ENCODE measurements around the gene IDH2. TPM values are rescaled to one million over a fixed set of nuclear protein-coding genes. Genes with fewer than 3 reads are reported as not detected.
A peak's percentile ranks its signal among the peaks of the same experiment; 100 is the strongest.
"Not testable (repeated sequence)": the region's sequence is repeated elsewhere in the genome, so short reads cannot be mapped to it uniquely, and the experiment has no call there.

IDH2 gene
- total RNA-seq, 4 donors from 2014 or later = 19.1 to 101 (median 85.1) TPM

DNA sequence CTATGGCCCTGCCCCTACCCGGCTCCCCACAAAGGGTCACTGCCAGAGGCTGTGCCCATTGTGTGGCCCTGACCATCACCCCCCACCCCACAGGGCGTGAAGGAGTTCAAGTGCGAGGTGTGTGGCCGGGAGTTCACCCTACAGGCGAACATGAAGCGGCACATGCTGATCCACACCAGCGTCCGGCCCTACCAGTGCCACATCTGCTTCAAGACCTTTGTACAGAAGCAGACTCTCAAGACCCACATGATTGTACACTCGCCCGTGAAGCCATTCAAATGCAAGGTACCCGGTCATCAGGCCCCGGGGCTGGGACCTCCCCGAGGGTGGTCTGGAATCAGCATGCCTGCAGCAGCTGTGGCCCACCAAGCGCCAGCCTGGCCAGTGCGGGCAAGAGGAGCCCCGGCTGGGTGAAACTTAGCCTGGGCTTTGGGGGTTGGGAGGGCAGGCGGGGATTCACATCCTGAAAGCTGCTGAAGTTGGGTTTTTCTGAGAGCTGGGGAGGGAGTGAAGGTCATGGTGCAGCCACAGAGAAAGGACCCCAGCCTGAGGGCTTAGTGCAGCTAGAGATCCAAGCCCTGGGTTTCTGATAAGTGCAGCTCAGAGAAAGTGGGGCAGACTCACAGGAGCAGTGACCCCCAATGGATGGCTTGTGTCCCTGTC lies 29.2 kb downstream of the IDH2 start:
- H3K4me1 ChIP-seq = peaks cover 0 to 12% (median 0%) of the 10 kb centered on the region in 4 donors
- H3K9me3 ChIP-seq = no peaks in the 10 kb centered on the region
- peaks cover 0 to 7% (median 0%) of the 10 kb centered on the region in 4 donors for H3K36me3 ChIP-seq
- H3K27me3 ChIP-seq = no peaks in the 10 kb centered on the region
- no peak overlapping the region for H3K4me3 ChIP-seq
- no peak for DNase-seq
- WGBS, 2 donors (ENCODE audit: low coverage in 1 of 2) = 97% methylated on average over 17 of the region's 17 CpGs; no CpG with 5 or more reads in 1 of the 2 donors
- in situ Hi-C loops (cut with MboI; ENCODE audit: low pct_ligation_motif_present in 1 of 4, low pct_unique_long_range_greater_than_20kb in 1 of 4, low sequenced_read_pairs in 3 of 4) (loop anchor here in 3 of 4 donors (5.0 to 10.0 kb wide), 3 partner anchors 176 to 181 kb away; partner anchors contain the start of gene AP3S2 (in 2 of the 3)), intact Hi-C loops (cut with DNase I; ENCODE audit: low total_unique reads) (no loop called here)
- TF ChIP-seq, protein P1, sequence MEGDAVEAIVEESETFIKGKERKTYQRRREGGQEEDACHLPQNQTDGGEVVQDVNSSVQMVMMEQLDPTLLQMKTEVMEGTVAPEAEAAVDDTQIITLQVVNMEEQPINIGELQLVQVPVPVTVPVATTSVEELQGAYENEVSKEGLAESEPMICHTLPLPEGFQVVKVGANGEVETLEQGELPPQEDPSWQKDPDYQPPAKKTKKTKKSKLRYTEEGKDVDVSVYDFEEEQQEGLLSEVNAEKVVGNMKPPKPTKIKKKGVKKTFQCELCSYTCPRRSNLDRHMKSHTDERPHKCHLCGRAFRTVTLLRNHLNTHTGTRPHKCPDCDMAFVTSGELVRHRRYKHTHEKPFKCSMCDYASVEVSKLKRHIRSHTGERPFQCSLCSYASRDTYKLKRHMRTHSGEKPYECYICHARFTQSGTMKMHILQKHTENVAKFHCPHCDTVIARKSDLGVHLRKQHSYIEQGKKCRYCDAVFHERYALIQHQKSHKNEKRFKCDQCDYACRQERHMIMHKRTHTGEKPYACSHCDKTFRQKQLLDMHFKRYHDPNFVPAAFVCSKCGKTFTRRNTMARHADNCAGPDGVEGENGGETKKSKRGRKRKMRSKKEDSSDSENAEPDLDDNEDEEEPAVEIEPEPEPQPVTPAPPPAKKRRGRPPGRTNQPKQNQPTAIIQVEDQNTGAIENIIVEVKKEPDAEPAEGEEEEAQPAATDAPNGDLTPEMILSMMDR (IDR thresholded peaks at IDR 0.05) = no peak
- no peak for TF ChIP-seq POLR2AphosphoS5 (IDR thresholded peaks at IDR 0.05)
- no peak for TF ChIP-seq EP300 (IDR thresholded peaks at IDR 0.05; ENCODE audit: low read depth)
- TF ChIP-seq POLR2A (IDR thresholded peaks at IDR 0.05) = no peak
- H3K27ac ChIP-seq = no peak overlapping the region

DNA sequence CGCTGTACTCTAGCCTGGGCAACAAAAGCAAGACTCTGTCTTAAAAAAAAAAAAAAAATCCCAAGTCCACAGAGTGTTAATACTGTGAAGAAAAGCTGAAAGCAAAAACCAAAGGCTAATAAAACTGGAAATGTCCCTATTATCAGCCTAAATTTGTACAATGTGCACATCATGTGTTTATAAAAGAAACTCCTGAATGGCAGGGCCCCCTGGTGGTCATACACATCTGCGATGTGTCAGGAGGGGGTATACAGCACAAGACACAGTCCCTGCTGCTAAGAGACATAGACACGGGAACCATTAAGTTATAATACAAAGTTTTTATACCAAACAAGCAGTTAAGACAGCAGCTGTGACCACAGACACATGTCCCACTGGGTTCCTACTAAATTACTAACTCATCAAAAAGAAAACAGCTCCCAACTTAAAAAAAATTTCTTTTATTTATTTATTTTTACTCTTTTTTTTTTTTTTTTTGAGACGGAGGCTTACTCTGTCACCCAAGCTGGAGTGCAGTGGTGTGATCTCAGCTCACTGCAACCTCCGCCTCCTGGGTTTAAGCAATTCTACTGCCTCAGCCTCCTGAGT lies 31.0 kb downstream of the IDH2 start:
- Histone ChIP-seq H3K27me3 (no peaks in the 10 kb centered on the region), H3K9me3 (no peaks in the 10 kb centered on the region), H3K36me3 (peaks cover 0 to 8% (median 3%) of the 10 kb centered on the region in 4 donors), H3K4me1 (peaks cover 0 to 15% (median 0%) of the 10 kb centered on the region in 4 donors), H3K27ac (peak overlapping the region in 3 of 4 donors; percentile 37 to 48 (median 42)), H3K4me3 (no peak overlapping the region)
- DNase-seq = peak; percentile 89
- 35 to 47% methylated on average over 4 to 5 of the region's 5 CpGs for WGBS, 2 donors (ENCODE audit: low coverage in 1 of 2)
- TF ChIP-seq POLR2AphosphoS5 (IDR thresholded peaks at IDR 0.05) (peak in 2 of 3 donors; percentile 12 to 35), EP300 (IDR thresholded peaks at IDR 0.05; ENCODE audit: low read depth) (no peak), POLR2A (IDR thresholded peaks at IDR 0.05) (no peak)
- TF ChIP-seq, protein P1 (IDR thresholded peaks at IDR 0.05) = peak; percentile 72 to 92 (median 79)
- intact Hi-C loops (cut with DNase I; ENCODE audit: low total_unique reads) (no loop called here), in situ Hi-C loops (cut with MboI; ENCODE audit: low pct_ligation_motif_present in 1 of 4, low pct_unique_long_range_greater_than_20kb in 1 of 4, low sequenced_read_pairs in 3 of 4) (loop anchor here in 3 of 4 donors (5.0 to 10.0 kb wide), 3 partner anchors 174 to 179 kb away; partner anchors contain the start of gene AP3S2 (in 2 of the 3))

DNA sequence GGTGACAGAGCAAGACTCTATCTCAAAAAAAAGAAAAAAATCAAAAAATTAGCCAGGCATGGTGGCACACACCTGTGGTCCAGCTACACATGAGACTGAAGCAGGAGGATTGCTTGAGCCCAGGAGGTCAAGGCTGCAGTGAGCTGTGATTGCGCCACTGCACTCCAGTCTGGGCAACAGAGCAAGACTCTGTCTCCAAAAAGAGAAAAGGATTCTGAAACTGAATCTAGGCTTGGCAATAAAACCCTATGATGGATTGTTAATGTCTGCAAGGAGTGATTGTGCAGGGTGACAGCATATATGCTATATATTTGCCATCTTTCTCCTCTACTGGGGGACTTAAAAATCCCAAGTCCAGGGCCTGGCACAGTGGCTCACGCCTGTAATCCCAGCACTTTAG lies 31.6 kb downstream of the IDH2 start:
- Histone ChIP-seq H3K27ac (peak overlapping the region in 3 of 4 donors; percentile 37 to 48 (median 42)), H3K4me1 (peaks cover 0 to 17% (median under 1%) of the 10 kb centered on the region in 4 donors)
- intact Hi-C loops (cut with DNase I; ENCODE audit: low total_unique reads); H3K4me3 ChIP-seq; DNase-seq; H3K27me3 ChIP-seq; H3K36me3 ChIP-seq; H3K9me3 ChIP-seq: not testable (repeated sequence)
- WGBS, 2 donors (ENCODE audit: low coverage in 1 of 2) = 97 to 100% methylated on average over 2 of the region's 2 CpGs
- in situ Hi-C loops (cut with MboI; ENCODE audit: low pct_ligation_motif_present in 1 of 4, low pct_unique_long_range_greater_than_20kb in 1 of 4, low sequenced_read_pairs in 3 of 4) = loop anchor here in 3 of 4 donors (5.0 to 10.0 kb wide), 3 partner anchors 173 to 178 kb away; partner anchors contain the start of gene AP3S2 (in 2 of the 3)

DNA sequence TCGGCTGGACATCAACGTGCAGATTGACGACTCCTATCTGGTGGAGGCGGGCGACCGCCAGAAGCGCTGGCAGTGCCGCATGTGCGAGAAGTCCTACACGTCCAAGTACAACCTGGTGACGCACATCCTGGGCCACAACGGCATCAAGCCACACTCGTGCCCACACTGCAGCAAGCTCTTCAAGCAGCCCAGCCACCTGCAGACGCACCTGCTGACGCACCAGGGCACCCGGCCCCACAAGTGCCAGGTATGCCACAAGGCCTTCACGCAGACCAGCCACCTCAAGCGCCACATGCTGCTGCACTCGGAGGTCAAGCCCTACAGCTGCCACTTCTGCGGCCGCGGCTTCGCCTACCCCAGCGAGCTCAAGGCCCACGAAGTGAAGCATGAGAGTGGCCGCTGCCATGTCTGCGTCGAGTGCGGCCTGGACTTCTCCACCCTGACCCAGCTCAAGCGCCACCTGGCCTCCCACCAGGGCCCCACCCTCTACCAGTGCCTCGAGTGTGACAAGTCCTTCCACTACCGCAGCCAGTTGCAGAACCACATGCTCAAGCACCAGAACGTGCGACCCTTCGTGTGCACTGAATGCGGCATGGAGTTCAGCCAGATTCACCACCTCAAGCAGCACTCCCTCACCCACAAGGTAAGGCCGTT lies 34.2 kb downstream of the IDH2 start:
- DNase-seq = no peak
- Histone ChIP-seq H3K27ac (no peak overlapping the region), H3K4me1 (peaks cover 5 to 40% (median 17%) of the 10 kb centered on the region in 4 donors), H3K4me3 (no peak overlapping the region), H3K36me3 (peaks cover 0 to 8% (median 3%) of the 10 kb centered on the region in 4 donors), H3K27me3 (no peaks in the 10 kb centered on the region), H3K9me3 (no peaks in the 10 kb centered on the region)
- 96% methylated on average over 36 of the region's 37 CpGs; no CpG with 5 or more reads in 1 of the 2 donors for WGBS, 2 donors (ENCODE audit: low coverage in 1 of 2)
- TF ChIP-seq, protein P1 (IDR thresholded peaks at IDR 0.05) = no peak
- no peak for TF ChIP-seq POLR2AphosphoS5 (IDR thresholded peaks at IDR 0.05)
- intact Hi-C loops (cut with DNase I; ENCODE audit: low total_unique reads) (no loop called here), in situ Hi-C loops (cut with MboI; ENCODE audit: low pct_ligation_motif_present in 1 of 4, low pct_unique_long_range_greater_than_20kb in 1 of 4, low sequenced_read_pairs in 3 of 4) (no loop called here)

All from transverse colon (tissue), 4 donors.